ENCODE results near the gene CAMK1D. TPM values are rescaled to one million over a fixed set of nuclear protein-coding genes. Genes with fewer than 3 reads are reported as not detected.

The CAMK1D gene
- total RNA-seq, 3 donors from 2014 or later, result 20.6 to 48.5 (median 32.8) TPM

- TF ChIP-seq CTCF (IDR thresholded peaks at IDR 0.05), result no peak
- no peak for DNase-seq
Observed at GRCh38 chr10:12394241-12395033, 45.1 kb downstream of the CAMK1D start.

GRCh38 chr10:12396093-12396492, 46.7 kb downstream of the CAMK1D start:
- DNase-seq (no peak), ATAC-seq (no peak)
- Histone ChIP-seq H3K4me1 (ENCODE audit: low read depth) (no peaks in the 10 kb centered on the region), H3K4me3 (no peak overlapping the region), H3K9me3 (no peaks in the 10 kb centered on the region), H3K36me3 (ENCODE audit: low read depth) (no peaks in the 10 kb centered on the region)
- no peak for TF ChIP-seq CTCF (IDR thresholded peaks at IDR 0.05)
- intact Hi-C loops (cut with DNase I, micrococcal nuclease), result no loop called here

More at GRCh38 chr10:12394241-12395033, 45.1 kb downstream of the CAMK1D start:
- Histone ChIP-seq H3K4me3 (no peak overlapping the region), H3K36me3 (ENCODE audit: low read depth) (no peaks in the 10 kb centered on the region), H3K4me1 (ENCODE audit: low read depth) (no peaks in the 10 kb centered on the region), H3K9me3 (no peaks in the 10 kb centered on the region)
- ATAC-seq, result peak; percentile 62
- intact Hi-C loops (cut with DNase I, micrococcal nuclease), result no loop called here

- TF ChIP-seq CTCF (IDR thresholded peaks at IDR 0.05), result no peak
- intact Hi-C loops (cut with DNase I, micrococcal nuclease), result no loop called here
- DNase-seq, result no peak
- Histone ChIP-seq H3K4me1 (ENCODE audit: low read depth) (no peaks in the 10 kb centered on the region), H3K9me3 (no peaks in the 10 kb centered on the region), H3K4me3 (no peak overlapping the region), H3K36me3 (ENCODE audit: low read depth) (no peaks in the 10 kb centered on the region)
- ATAC-seq, result no peak
Observed at GRCh38 chr10:12396567-12396966, 47.2 kb downstream of the CAMK1D start.

GRCh38 chr10:12397147-12397896, 48.0 kb downstream of the CAMK1D start:
- intact Hi-C loops (cut with DNase I, micrococcal nuclease), result no loop called here
- ATAC-seq, result no peak

GRCh38 chr10:12397941-12398340, 48.6 kb downstream of the CAMK1D start:
- no peaks in the 10 kb centered on the region for H3K4me1 ChIP-seq (ENCODE audit: low read depth)
- TF ChIP-seq CTCF (IDR thresholded peaks at IDR 0.05), result no peak
- H3K9me3 ChIP-seq, result no peaks in the 10 kb centered on the region
- no peaks in the 10 kb centered on the region for H3K36me3 ChIP-seq (ENCODE audit: low read depth)
- intact Hi-C loops (cut with DNase I, micrococcal nuclease), result no loop called here
- ATAC-seq (no peak), DNase-seq (no peak)
- H3K4me3 ChIP-seq, result no peak overlapping the region

More at GRCh38 chr10:12397147-12397896, 48.0 kb downstream of the CAMK1D start:
- Histone ChIP-seq H3K4me3 (no peak overlapping the region), H3K4me1 (ENCODE audit: low read depth) (no peaks in the 10 kb centered on the region), H3K9me3 (no peaks in the 10 kb centered on the region), H3K36me3 (ENCODE audit: low read depth) (no peaks in the 10 kb centered on the region)
- no peak for TF ChIP-seq CTCF (IDR thresholded peaks at IDR 0.05)
- DNase-seq, result no peak

Measured in mucosa of descending colon (tissue), 3 donors.